ENCODE results near the gene MAGI2.
"Not testable (repeated sequence)": the region's sequence is repeated elsewhere in the genome, so short reads cannot be mapped to it uniquely, and the experiment has no call there.

Gene MAGI2

DNA sequence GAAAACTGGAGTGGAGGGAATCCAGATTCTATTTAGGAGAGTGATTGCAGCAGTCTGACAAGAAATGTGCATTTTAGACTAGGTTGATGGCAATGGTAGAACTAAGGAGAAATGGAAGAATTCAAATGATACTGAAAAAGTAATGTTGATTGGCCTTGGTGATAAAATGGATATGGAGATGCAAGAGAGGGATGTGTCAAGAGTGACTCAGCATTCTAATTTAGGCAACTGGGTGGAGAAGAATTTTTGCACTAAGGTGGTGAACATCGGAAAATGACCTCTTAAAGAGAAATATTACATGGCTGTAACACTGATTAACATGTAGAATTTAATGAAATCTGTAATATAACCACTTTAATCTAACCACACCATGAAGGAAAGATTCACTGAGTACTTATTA lies 848.3 kb downstream of the MAGI2 start:
- no peak for DNase-seq

DNA sequence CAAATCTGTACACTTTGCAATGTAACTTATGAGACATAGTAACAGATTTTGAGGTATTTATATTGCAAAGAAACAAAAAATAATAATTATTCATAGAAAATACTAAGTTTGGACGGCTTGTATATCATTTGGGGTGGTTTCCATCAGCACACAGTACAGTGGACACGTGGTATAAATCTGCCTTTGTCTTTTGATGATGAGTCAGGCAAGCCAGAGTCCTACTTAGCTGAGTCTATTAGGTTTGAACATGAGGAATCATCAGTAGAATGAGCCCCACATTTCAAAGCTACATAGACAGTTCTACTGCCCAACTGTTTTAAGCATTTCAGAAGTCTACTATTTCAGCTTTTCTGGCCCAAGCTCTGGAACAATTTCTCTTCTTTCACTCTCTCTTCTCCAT lies 851.7 kb downstream of the MAGI2 start:
- DNase-seq: no peak

DNA sequence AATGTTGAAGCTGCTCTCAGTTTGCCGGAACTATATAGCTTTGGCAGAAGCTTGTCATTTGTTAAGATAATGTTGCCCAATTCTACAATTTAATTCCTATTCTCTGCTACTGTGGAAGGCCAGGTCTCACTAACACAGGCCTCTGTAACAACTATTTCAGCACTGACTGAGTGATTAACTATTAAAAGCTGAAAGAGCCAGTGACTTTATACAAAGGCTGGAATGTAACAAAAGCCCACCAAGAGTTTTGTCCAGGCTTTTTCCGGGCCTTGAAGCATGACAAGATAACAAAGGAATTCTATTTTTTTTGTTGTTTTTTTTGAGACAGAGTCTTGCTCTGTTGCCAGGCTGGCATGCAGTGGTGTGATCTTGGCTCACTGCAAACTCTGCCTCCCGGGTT lies 859.3 kb downstream of the MAGI2 start:
- no peak for DNase-seq

DNA sequence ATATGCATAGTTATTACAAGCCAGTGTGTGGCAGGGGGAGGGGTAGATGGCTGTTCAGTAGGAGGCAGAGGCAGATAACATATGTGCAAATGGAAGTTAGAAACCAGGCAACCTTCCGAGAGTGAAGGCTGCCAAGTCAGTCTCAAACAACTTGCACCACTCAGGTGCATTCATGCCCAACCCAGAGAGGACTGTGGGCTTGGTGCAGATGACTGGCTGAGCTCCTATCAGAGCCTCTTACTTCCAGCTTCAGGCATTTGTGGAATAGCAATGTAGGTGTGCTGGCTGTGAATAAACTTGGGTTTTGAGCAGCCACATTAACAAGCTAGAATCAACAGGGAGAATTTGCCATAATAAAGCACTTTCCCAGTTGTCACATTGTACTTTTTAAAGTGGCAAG lies 865.1 kb downstream of the MAGI2 start:
- DNase-seq: no peak

DNA sequence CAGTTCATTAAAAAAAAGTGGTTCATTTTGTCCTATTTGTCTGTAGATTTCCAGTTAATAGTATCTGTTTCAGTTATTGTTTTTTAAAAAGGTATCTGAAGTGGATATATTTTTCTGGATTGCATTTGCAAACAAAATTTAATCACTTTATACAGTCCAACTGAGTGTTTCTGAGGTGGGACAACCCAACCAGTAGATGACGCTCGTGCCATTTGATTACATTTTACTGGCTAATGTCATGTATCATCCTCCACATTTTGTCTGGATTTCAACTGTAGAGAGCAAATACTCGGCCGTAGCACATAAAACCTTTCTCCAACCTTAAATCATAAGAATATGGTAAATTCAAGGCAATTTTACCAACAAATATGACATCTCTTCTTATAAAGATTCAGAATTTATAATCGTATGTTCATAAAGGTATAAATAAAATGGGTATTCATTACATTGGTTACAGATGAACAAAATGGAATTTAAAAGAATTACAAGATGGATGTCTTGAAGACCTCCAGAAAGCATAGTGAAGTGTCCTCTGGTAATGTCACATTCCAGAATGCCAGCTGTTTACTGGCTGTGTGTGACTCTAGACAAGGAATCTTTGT lies 865.9 kb downstream of the MAGI2 start:
- no peak for DNase-seq

DNA sequence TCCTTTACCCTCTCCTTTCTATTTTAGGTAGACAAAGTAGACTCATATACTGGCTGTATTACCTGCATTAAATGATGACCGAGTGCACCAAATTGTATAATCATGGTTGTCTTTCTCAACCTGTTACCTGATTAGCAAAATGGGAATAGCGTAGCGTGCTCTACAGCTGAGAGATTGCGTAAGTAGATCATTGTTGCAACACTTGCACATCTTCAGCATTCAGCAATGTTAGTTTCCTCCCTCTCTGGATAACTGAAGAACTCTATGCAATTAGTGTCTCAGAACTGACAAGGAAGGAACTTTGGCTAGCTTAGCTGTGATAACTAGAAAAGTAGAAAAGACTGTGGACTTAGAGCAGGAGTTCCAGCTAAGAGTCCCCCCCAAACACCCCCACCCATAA lies 867.5 kb downstream of the MAGI2 start:
- DNase-seq: no peak

DNA sequence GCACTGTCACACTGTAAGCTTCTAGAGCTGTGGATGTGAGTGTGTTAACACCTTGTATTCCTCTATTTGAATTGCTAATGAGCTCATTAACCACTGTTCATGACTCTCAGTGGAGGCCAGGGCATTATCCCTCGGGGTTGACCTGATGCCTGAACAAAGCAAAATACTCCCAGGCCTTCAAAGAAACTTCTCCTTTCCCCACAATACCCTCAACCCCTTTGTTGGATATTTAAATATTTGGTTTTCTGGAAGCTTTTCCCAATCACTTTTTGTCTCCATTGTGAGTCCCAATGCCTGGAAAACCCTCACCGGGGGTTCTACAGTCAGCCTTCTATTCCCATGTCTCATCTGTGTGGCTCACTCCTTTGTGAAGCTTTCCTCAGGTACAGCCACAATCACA lies 874.8 kb downstream of the MAGI2 start:
- no peak for DNase-seq

DNA sequence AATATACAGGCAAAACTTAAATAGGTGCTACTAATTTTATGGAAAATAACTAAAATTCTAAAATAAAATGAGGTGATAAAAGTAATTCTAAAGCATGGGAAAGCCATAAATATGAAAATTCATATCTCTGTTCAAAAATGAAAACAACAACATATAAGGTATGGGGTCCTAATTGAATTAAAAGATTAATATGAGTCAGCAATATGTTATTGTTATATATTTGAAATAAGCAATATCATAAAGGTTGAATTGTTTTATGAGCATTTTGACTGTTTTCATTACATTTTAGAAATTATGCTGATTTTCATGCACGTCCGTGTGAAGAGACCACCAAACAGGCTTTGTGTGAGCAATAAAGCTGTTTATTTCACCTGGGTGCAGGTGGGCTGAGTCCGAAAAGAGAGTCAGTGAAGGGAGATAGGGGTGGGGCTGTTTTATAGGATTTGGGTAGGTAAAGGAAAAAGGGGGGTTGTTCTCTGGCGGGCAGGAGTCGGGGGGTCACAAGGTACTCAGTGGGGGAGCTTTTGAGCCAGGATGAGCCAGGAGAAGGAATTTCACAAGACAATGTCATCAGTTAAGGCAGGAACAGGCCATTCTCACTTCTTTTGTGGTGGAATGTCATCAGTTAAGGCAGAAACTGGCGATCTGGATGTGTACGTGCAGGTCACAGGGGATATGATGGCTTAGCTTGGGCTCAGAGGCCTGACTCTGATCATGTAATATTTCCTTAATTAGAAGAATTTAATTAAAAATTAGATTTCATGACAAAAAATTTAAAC lies 876.1 kb downstream of the MAGI2 start:
- not testable (repeated sequence) for DNase-seq

DNA sequence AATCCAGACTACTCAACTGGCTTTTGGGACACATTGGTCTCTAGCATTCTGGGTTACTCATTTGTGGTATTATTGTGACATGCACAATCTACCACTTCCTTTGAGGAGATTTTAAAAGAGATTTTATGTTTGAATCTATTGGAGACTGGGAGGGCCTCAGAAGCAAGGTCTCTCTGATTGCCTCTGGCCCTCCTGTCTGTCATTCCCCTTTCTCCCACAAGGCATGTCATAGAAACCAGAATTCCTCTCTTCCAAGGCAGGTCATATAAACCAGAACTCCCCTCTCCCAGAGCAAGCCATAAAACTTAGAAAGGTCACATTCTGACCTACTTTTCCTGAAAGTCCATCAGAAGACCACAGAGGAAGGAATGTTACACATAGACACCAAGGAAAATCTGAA lies 877.2 kb downstream of the MAGI2 start:
- no peak for DNase-seq

DNA sequence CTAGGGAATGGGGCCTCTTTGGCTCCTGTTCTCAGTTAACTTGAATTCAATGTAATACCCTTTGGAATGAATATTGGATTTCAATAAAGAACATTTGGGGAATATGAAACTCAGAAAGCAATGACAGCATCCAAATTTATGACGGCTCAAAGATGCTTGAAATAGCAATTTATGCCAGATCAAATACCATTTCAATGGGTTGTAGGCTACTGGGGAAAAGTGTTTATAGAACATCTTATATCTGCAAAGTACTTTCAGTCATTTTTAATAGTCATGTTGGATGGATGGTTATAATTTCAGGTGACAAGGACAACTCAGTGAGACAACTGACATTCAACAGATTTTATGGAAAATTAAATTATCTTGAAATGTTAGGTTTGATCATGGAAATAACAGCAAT lies 882.2 kb downstream of the MAGI2 start:
- no peak for DNase-seq

DNA sequence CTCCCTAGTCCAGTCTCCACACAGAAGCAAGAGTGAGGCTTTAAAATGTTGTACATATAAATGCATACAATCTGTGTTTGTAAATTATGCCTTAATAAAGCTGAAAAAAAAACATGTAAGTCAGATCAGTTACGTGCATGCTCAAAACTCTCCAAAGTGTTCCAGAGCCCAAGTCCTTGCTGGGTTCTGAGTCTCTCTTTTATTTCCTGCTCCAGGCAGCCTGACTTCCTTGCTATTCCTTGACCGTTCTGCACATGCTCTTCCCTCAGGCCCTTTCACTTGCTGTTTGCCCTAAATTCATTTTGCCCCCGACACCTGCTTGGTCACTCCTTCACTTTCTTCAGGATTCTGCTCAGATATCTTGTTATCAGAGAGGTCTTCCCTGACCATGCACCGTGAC lies 884.8 kb downstream of the MAGI2 start:
- no peak for DNase-seq

DNA sequence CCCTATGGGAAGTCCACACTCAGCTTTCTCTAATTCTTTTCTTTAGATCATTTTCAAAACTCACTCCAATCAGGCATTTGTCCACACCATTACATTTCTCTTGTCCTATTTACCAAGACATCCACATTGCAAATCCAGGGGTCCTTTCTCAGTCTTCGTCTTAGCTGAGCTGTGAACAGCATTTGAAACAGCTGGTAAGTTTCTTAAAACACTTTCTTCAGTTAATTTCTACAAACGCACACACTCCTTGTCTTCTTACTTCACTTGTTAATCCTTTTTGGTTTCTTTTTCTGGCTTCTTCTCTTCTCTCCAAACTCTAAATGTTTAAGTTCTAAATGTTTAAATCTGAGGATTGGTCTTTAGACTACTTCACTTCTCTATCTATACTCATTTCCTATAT lies 885.6 kb downstream of the MAGI2 start:
- DNase-seq: no peak

DNA sequence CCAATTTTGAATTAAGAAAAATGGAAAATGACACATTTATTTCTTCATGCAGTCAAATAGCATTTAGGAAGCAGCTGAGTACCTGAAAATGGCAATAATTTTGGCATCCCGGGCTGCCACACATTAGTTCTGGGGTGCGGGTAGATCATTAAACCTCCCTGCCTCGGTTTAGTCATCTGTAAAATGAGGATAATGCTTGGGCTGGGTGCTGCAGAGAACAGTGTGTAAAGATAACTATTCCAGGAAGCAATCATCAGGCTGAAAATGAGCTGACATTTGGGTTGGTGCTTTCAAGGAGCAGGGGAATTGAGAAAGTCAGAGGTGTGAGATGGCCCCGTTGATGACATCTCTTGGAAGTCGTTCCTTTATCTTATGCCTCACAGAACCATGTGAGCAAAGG lies 887.7 kb downstream of the MAGI2 start:
- no peak for DNase-seq

DNA sequence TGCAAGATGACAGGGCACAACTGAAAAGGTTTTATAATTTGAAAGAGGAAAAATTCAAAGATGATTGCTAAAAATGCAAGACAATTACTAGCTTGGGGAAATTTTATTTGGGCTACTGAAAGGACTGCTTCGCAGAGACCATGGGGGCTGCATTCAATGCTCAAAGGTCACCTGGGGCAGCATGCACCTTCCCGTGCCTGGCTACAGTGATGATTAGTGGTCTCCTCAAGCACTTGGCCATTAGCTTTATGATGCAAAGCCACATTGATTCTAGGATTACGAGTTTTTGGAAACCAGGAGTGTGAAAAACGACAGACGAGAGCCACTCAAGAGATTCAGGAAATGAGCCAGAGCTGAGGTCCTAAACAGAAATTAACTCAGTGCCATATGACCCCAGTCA lies 890.3 kb downstream of the MAGI2 start:
- no peak for DNase-seq

DNA sequence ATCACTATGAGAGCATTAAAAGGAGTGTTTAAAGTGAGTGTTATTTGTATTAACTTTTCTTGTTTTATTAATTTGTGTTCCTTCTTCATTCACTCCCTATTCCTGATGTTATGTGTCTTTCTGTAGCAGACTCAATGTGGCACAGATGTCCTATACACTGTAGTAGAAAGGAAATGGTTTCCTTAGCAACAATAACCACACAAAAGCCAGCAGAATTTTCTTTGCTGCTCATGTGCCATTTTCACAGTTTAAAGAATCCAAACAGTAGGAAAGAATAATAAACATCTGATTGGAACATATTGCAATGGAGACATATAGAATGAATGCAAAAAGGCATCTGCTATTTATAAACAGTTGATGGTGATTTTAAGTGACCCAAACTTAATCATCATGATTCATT lies 891.3 kb downstream of the MAGI2 start:
- DNase-seq: no peak

DNA sequence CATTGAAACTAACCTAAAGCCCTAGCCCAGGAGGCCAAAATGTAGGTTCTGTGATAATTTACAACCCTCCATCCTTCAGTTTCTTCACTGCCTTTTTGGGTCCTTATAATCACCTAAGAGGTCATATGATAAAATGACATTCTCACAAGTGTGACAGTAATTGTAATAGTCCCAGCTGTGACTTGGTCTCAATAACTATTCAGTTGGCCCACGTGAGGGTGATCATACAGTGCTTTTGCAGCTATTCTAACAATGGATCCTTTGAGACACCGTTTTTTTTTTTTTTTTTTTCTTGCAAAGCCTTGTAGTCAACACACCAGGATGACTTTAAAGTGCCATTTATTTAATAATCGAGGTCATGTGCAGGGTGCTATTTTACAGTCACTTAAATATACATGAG lies 894.9 kb downstream of the MAGI2 start:
- DNase-seq: no peak

DNA sequence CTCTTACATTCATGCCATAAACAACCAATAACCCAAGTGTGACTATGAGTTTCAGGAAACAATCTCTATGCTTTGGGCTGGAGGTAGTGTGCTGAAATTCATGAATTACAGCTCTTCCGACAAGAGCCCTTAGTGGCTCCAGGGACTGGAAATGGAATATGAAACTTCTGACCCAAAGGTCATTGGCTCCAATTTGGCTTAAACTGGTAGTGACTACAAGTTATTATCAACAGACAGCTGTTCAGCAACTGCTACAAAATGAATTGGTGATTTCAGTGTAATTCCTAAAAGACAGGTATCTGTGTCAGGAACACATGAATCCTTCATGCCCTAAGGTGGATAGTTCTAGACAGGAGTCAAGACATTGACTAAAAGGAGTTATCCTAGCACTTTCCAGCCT lies 909.5 kb downstream of the MAGI2 start:
- DNase-seq: no peak

DNA sequence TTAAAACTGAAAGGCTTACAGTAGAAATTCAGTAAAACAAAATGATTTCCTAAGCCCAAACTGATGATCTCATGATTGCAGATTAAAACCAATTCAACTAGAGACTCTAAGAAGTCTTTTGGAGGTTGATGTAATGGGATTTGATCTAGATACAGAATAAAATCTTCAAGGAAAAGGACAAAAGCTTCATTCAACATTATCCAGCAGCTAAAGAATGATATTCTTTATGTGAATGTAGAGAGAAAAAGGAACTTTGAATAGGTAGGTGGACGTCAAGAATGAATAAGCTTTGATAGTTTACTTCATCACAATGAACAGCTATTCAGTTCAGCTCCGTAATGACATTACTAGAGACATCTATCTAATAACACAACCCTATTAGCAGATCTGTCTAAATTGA lies 910.5 kb downstream of the MAGI2 start:
- no peak for DNase-seq

DNA sequence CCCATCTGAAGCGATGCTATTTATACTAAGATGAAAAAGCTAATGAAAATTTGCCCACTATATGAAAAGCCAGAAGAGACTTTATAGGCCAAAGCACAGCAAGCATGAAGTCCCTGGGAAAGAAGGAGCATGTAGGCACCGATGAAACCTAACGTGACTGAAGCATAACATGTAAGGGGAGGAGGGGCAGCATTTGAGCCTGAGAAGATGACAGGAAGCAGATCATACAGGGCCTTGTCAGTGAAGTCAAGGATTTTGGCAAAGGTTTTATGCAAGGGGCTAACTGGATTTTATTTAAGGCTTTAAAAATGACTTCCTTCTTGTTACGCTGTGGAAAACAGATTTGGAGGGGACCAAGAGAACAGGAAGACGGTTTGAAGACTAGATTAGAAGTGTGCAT lies 910.9 kb downstream of the MAGI2 start:
- no peak for DNase-seq

DNA sequence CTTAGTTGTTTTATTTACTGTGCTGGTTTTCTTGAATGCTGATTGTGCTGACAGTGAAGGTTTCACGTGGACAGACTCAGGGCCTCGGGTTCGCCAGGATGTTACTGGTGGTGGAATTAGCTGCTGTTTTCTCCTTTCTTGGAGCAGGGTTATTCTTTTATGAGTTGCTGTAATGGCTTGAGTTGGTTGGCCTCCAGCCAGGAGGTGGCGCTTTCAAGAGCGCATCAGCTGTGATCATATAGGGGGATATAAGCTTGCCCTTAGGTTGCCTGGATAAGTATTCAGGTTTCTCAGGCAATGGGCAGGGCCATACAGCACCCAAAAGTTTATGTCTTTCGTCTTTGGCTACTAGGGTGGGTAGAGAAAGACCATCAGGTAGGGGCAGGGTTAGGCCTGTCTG lies 913.6 kb downstream of the MAGI2 start:
- no peak for DNase-seq

DNA sequence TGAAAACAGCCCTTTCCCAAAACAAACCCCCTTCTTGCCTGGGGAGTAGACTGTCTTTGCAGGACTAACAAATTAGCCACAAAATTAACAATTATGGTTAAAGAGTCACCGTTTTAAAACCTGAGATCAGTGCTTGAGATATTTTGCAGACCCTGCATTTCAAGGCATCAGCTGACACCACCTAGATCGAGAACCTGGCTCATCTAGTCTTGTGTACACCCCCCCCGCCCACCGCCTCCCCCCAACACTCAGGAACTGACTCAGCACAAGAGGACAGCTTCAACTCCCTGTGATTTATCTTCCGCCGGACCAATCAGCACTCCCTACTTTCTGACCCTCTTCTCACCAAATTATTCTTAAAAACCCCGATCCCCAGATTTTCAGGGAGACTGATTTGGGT lies 917.8 kb downstream of the MAGI2 start:
- no peak for DNase-seq

DNA sequence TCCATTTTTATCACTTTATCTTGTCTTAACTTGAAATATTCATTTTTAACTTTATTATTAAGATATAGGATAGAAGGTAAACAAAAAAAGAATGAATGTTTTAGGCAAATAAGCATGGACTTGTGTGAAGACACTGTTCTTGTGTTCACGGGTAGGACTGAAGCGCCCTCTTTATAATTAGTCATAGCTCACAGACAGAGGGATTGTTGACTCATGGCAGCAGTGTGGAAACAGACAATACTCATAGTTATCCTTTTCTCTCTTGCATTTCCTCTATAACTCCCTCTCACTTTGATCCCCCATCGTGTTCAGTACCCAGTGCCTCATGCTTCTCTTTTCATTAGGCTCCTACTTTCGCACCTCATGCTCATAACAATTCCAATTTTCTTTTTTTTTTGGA lies 923.1 kb downstream of the MAGI2 start:
- DNase-seq: no peak

DNA sequence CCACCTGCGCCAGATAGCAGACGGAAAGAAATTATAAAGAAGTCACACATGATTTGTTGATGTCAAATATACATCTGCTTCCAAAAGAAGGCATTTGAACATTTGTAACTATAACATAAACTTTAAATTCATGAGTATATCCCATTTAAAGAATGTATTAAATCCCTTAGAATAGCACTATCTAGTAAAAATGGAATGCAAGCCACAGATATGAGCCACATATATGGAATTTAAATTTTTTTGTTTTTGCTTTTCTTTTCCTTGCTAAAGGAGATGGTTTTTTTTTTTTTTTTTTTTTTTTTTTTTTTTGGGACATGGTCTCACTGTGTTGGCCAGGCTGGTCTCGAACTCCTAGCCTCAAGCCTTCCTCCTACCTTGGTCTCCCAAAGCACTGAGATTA lies 924.1 kb downstream of the MAGI2 start:
- DNase-seq: no peak

DNA sequence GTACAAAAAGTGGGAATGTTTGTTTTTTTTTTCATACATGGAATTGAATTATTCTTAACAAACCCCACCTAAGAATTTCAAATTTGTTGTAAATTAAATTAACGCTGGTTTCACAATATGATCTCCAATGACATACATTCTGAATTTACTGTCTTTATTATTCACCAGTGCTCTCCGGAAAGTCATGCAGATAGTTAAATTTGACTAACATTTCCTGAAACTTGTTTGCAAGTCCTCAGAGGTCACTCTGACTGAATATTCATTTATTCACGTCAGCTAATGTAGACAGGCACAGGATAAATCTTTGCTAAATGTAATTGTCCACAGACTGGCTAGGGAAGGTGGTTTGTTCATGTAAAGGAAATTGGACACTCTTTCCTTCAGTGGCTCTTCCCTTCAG lies 924.5 kb downstream of the MAGI2 start:
- DNase-seq: no peak

DNA sequence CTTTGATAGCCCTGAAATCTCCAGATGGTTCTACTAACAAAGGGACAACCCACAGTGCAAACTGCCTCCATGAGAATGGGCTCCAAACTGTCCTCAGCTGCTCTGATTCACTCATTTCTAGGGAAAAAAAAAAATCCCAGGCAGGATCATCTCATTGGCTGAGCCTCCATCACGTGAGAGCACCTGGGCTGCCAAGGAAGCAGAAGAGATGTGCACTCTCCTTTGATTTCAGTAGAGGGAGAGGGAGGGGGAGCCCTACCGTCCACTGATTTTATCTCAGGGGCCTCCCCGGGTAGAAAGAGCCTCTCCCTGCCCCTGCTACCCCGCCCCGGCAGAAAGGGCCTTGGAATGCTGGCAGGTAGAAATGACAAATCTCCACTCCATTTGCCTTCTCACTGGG lies 929.5 kb downstream of the MAGI2 start:
- no peak for DNase-seq

Measured in stimulated activated CD4-positive, alpha-beta T cell treated with anti-CD3 and anti-CD28 coated beads, Interleukin-15, amount 100 ng/mL, for 24 hours (primary cell).